KBM-7 (cell line): ENCODE data around the gene CADM1.

Experiments
- DNase-seq: peaks from one replicate; pipeline ENCODE4 v3.0.0-alpha.2; 2015
- in situ Hi-C: fragments of 300-500 bp; cut with MboI; formaldehyde crosslinking; loops from 2 replicates; pipeline ENCODE4 v1.14.3; 2020; ENCODE audit warnings: low sequenced_read_pairs, low pct_unique_long_range_greater_than_20kb, mixed read lengths

Gene CADM1

DNA sequence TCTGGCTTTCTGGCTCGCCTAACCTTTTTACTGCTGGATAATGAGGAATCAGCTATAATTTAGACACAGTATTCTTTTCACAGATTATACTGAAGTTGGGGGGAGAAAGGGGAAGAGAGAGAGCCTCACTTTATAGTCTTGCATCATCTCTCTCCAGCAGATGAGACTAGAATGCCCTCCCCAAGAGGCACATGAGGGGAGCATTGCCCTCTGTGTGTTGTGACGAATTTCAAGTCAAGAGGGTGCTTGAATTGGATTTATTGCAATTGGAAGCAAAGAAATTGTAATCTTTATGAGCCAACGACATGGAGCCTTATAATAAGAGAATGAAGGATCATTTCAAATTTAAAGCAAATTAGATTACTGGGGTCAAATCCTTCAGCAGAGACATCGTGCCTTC lies 17.6 kb upstream of the CADM1 start:
- no peak for DNase-seq
- in situ Hi-C loops: no loop called here

DNA sequence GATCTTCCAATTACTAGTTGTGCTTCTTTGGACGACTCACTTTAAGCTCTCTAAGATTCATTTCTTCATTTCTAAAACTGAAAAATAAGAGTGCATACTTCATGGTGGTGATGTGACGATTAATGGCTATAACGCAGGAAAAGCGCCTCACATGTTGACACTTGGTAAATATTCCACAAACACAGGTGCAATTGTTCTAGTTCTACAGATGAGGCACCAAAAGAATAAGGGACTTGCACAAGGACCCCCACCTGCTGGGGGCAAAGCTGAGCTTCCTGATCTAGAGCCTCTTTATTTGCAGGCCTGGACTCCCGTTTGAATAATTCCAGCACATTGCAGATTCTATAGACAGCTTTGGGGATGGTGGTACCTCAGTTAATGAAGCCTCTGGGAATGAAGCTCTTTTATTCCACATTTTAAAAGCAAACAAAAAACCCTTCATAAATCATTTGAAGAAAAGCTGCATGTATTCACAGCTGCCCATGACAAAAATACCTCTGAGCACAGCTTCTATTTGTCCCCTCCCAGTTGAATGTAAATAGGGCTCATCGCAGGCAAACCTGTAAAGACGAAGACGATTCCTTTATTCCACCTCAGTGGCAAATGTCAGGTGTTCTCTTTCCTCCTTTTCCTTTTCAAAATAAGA lies 14.9 kb upstream of the CADM1 start:
- in situ Hi-C loops: no loop called here
- DNase-seq: no peak

DNA sequence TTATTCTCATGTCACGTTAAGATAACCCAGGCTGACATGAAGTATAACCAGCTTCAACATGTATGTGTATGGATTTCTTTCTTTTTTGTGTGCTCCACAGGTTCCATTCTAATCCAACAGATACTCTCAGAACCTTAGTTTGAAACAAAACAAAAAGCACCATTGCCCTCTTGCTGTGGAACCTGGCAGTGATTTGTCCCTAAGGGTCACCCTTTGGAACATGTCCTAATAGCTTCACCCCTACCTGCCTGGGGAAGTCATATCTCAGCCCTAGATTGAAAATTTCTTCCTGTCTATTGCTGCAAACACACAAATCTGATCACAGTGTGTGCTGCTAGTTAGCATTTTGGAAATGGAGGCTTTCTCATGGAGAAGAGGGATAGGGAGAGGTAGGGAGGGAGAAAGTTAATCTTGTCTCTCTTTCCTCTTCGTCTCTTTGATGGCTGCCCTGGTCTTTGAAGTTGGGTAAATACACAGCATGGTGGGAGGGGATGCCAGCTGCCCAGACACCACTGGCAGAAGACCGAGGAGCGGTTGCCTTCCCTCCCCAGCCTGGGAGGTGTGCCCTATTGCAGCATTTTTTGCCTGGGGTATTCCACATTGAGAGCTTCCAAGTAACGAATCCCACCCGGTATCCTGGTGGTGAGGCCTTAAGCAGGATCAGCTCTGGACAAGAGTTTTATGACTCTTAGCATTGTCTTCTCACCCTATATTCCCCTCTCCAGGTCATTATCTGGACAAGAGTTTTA lies 11.6 kb upstream of the CADM1 start:
- in situ Hi-C loops: no loop called here
- DNase-seq: no peak

DNA sequence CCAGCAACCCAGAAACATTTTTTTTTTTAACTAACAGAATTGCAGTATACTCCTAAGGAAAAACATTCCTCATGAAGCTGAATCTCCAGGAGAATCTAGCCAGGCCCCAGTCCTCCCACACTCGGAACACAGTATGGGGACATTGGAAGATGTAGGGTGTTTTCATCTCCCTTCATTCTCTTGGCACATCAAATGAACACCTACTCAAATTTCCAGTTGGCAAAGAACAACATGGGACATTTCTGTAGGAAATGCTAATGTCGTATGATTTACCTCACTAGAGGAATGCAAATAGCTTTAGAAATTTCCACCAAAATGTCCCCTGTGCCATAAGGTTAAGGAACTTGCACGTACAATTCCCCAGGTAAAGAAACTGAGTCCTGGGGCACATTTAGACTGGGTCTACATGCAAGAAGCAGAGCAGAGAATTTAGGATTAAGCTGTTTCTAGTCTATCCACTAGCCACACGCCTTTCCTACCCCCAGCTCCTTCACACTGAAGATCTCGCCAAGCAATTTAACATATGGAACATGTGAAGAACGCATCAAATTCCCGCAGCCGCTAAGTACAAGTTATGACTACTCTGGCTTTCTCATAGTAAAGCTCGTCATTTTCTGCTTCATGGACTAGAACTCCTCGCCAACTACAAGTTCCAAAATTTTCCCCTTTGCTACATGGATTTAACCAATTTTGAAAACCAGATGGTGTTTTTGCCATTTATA lies 2.9 kb upstream of the CADM1 start:
- DNase-seq: no peak
- in situ Hi-C loops: no loop called here

DNA sequence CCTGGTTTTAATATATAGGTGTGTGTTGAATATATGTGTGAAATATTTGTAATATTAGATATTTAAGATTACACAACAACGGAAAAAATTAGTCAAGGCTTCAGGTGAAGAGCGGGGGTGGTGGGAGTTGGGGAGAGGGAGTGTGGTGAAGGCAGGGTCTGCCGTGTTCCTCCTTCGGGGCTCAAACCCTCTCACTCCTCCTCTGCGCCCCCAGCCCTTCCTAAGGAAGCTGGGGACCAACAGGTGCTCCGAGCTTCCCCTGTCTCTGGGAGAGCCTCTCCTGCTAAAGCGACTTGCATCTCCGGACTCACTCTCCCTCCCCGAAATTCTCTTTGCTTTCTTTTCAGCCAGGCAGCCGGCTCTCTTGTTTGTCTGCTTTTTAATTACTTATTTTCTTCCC lies 960 bp upstream of the CADM1 start:
- in situ Hi-C loops: no loop called here
- no peak for DNase-seq

DNA sequence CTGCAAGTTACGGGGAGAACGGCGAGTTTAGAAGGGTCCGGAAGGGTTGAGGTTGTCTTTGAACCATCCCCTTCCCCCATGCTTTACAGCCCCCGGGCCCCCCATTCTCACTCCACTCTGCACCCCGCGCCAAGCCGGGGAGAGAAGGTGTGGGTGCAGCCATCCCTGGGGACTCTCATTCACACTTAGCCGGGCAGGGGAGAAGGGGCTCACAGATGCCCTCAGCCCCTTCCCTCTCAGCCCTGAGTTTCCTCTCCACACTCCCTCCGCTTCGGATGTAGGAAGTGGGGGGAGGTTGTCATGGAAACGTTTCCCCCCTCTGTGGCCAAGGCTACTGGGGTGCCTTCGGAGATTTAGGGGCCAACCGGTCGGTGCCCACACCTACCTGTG lies 334 bp downstream of the CADM1 start:
- in situ Hi-C loops: no loop called here
- no peak for DNase-seq

DNA sequence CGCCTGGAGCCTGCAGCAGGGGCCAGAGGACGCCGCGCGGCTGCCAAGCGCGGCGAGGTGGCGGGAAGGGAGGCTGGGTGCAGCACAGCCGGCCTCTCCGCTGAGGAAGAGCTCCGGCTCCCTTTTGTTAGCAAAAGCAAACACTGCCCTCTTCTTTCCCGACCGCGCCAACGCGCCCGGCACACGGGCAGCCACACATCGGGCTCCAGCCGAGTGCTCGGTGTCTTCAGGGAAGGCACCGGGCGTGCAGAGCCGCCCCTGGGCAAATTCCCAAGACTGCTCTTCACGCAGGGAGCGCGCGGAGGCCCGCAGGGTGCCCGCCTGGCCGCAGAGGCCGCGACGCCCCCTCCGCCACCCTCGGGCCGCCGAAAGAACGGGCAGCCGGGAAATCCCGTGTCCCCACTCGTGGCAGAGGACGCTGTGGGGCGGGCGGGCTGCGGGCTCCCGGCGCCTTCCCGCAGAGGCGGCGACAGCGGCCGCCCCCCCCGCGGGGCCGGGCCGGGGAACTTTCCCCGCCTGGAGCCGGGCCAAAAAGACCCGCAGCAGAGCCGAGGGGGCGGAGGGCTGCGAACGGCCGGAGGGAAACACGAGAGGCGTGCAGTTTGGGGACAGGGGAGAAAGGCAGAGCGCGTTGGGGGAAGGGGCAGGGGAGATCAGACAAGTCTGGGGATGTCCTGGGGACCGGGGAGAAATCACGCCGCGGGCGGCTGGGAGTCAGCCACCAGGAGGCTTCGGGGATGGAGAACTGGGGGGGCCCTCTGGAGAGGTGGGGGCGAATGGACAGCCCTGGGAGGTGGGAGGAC lies 931 bp downstream of the CADM1 start:
- no peak for DNase-seq
- in situ Hi-C loops: no loop called here

DNA sequence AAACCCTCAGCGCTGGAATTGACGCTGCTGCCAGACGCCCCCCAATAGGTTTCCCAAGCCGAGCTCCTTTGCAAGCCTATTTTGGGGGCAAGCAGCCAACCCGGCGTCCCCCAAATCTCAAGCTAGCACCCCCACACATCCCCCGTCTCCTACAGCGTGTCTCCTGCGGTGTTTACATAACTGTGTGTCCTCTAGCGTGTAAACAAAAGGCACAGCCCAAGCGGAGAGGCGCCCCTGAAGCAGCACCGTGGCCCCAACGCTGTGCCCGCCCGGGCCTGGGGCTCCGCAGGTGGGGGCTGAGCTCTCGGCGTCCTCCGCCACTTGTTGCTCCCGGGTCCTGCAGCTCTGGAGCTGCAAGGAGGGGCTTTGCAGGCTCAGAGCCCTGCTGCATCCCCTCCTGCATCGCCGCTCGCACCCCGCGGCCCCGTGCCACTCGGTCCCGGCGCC lies 1.6 kb downstream of the CADM1 start:
- in situ Hi-C loops: no loop called here
- no peak for DNase-seq

DNA sequence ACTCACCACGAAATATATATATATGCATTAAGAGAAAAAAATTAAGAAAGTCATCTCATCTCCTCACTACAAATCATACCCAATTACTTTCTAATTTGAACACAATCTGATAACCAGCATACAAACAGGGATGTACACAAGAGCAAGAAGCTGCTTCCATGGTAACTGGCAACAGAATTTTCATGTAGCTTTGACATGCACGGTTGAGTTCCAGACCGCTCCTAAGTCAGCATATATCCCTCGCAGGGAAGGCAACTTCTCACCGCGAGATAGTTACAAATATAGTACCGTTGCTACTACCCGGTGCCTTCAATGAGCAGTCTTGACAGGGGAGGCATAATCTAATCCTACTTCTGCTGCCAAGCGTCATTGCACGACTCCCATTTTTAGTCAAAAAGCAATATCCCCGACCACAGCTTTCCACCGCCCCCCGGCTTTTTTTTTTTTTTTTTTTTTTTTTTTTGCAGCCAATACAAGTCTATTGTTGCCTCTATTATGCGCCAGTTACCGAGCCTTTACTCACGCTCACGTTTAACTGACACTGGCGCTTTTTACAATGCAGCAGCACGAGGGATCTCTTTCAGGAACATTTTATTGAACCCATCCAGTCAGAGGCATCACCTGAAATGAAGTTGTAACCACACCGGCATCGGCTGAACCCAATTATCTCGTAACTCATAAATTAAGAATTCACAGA lies 2.2 kb downstream of the CADM1 start:
- in situ Hi-C loops: no loop called here
- DNase-seq: no peak

DNA sequence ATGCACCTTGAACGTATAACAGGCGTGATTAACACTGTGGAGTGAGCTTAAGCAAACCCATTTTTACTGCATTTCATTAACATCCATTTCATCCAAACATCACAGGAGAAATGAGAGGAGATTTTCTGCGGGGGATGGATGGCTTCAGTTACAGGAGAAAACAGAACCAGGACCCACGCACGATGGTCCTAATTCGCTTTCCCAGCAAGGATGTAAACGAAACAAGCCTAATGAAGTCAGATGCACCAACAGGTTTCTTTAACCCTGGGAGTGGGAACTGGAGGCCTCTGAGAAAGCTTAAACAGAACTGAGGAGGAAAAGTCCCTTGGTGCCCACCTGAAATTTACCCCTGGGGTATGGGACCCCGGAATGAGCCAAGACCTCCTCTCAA lies 2.7 kb downstream of the CADM1 start:
- in situ Hi-C loops: no loop called here
- DNase-seq: no peak

DNA sequence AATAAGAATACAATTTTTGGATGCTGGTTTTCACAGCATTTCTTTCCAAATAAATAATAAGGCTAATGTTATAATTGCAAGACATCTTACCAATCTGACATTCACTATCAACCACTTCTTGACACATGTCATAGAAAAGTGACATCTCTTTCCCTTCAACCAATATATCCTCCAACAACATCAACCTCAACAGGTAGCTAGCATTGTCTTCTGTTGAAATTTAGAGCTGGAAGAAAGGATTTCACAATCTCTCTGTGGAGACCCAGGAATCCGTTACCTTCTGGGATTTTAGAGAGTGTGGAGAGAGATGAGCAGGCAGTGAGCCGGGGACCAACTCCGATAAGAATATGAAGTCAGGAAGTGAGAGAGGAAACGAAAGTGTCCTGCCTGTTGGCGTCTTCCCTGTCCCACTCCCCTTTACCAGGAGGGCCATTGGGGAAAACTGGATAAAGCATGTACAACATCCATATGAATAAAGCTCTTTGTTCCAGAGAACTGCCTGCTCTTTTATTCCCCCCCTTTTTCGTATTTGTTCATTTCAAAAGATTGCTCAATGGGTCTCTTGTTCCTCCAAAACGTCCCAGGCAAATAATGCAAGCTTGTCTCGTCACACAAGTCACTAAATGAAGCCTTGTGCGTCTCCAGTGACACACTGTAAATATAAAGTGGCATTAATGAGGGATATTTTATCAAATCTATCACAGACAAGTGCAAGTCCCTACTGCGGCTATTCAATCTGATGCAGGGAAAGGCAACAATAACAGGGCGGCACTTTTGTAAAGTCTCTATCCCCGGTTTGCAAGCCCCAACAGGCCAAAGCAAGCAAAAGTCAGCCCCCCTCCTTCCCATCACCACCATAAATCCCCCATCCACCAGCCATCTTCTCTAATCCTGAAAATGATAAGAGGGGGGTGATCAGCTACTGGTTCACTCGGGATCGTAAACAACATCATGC lies 3.4 kb downstream of the CADM1 start:
- no peak for DNase-seq
- in situ Hi-C loops: no loop called here

DNA sequence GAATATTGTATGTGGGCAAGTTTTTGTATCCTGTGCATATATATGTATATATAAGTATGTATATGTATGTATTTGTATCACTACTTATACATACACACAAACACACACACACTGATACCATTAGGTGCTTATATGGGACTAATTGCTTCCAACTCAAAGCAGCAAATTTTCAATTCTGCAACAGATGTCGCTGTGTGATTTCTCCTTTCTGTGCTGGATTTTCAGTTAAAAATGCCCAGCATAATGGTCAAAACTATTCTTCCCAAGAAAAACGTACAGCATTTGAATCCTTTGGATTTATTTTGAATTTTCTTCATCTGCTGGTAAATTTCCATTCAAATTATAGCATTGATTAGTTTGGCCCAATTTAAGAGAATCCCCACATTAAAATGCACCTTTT lies 4.3 kb downstream of the CADM1 start:
- in situ Hi-C loops: no loop called here
- no peak for DNase-seq

DNA sequence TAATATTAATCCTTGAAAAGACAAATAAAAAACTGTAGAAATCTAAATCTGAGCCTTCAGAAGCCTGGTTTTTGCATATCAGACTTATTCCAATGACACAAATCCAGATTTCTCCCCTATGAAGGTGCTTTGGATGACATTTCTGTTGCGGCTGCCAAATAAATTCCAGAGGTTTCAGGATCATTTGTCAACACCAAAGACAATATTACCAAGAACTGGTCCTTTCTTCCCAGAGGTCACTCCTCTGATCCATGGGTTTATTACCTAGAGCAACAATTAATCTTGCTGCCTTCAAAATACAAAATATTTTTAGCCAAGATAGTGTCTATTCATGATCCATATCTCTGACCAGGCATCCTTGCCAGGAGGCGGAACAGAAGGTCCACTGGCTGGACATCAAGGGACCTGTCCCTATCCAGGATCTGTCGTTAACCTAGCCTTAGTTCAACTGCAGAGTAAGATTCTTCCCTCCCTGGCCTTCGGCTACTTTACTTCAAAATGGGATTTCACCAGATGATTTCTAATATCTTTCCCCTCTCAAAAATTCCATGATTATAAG lies 4.9 kb downstream of the CADM1 start:
- no peak for DNase-seq
- in situ Hi-C loops: no loop called here

DNA sequence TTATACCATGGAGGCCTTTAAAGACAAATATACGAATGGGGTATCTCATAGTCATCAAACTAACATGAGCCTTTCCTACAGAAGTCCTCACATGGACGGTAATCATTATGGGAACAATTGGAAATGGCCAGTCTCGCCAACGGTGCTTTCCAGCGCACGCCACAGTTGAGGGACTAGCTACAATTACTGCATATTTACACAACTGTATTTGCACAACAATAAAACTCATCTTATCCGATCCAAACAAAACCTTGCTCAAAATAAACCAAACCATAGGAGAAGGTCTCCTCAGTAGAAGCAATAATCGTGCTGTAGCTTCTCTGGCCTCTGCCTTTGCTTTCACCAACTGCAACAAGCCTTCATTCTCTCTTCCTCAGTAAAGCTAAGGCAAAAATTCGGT lies 5.9 kb downstream of the CADM1 start:
- in situ Hi-C loops: no loop called here
- DNase-seq: no peak

DNA sequence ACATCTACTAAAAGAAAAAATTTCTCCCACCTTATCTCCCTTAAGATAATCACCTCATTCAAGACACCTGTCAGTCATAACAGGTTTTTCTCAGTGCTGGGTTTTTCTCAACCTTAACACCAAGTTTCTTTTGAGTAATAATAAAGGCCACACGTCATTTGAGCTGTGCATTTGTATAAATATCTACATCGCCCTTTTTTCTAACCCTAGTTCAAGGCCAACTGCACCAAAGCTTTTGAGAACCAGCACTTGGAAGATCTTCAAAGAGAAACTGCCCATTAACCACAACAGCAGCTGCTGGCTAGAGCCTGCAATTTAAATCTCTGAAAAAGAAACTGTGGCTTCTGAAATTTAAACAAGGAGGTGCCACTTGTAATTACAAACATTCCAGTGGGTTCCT lies 6.9 kb downstream of the CADM1 start:
- no peak for DNase-seq
- in situ Hi-C loops: no loop called here

DNA sequence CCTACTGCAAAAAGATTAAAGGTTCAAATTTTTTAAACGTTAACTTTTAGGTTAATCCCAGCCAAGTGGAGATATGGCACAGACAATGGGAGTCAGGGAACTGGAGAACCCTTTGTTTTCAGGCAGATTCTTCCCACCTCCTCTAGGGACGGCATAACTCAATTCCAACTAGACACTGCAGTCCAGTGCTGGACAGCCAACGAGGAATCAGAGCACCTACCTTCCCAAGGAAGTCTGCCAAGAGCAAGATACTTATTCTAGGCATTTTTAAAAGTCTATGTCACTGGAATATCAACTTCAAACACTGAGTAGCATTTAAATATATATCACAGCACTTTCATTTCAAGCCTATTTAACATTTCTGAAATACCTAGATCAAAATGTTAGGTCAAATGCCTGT lies 7.3 kb downstream of the CADM1 start:
- in situ Hi-C loops: no loop called here
- DNase-seq: no peak

DNA sequence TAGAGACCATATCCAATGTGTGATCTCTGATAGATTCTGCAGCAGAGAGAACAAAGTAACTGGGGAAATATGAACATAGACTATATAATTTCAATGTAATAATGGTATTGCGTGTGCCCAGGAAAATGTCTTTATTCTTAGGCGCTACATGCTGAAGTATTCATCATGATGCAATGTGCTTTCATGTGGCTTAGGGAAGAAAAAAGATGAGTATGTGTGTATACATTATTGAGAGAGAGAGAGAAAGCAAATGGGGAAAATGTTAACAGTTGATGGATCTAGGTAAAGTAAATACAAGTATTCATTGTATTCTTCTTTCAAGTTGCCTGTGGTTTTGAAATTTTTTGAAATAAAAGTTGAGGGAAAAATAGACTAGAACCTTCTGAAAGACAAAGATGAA lies 10.3 kb downstream of the CADM1 start:
- no peak for DNase-seq
- in situ Hi-C loops: no loop called here

DNA sequence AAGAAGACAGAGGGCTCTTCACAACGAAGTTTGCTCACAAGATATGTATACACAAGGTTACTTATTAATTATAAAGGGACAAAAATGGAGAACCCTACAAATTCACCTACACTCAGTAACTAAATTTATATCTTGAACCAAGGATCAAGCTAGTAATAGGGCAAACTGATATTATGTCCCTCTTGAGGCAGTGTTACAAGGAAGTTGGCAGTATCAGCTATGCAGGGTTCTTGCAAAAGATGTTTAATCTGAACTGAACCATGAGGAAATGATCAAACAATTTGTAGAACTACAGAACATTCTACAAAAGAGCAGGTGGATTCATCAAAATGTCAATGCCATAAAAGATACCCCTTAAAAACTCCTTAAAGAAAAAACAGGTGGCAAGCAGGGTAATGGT lies 10.7 kb downstream of the CADM1 start:
- no peak for DNase-seq
- in situ Hi-C loops: no loop called here
